Mesenchymal stem cell (in vitro differentiated cells and primary cell): Measurements from ENCODE around the gene FAM174C.

Experiments used
- DNase-seq: peaks from one replicate; pipeline ENCODE4 v3.0.0-alpha.2; 2013
- H2AFZ ChIP-seq: one replicate; pipeline ENCODE4 v1.6.1; 2013; ENCODE audit warnings: low read depth, mild to moderate bottlenecking, control low read depth, inconsistent platforms, low read length, moderate library complexity
- H2AK5ac ChIP-seq: 2 replicates; pipeline ENCODE4 v1.6.1; 2013; ENCODE audit warnings: low read length, moderate library complexity, mild to moderate bottlenecking, inconsistent platforms; ENCODE audit not compliant: severe bottlenecking
- H2BK120ac ChIP-seq: one replicate; pipeline ENCODE4 v1.6.1; 2013; ENCODE audit warnings: low read depth, mild to moderate bottlenecking, inconsistent platforms, low read length, moderate library complexity
- H2BK12ac ChIP-seq, 2 experiments: one replicate each; pipeline ENCODE4 v1.6.1; 2013; ENCODE audit warnings: inconsistent platforms in 2 of 2, low read length in 2 of 2, mild to moderate bottlenecking in 2 of 2, moderate library complexity in 2 of 2, control low read depth in 1 of 2
- H2BK15ac ChIP-seq: one replicate; pipeline ENCODE4 v1.6.1; 2013; ENCODE audit warnings: mild to moderate bottlenecking, low read depth, inconsistent platforms; ENCODE audit not compliant: poor library complexity, severe bottlenecking
- H2BK5ac ChIP-seq: 2 replicates; pipeline ENCODE4 v1.6.1; 2013; ENCODE audit warnings: low read depth, mild to moderate bottlenecking, low read length, control low read depth, inconsistent platforms; ENCODE audit not compliant: poor library complexity, severe bottlenecking
- H3K14ac ChIP-seq, 2 experiments: one replicate each; pipeline ENCODE4 v1.6.1; 2013; ENCODE audit warnings: inconsistent platforms in 2 of 2, low read length in 2 of 2, control low read depth in 1 of 2, mild to moderate bottlenecking in 1 of 2, moderate library complexity in 1 of 2
- H3K18ac ChIP-seq, 2 experiments: one replicate each; pipeline ENCODE4 v1.6.1; 2013; ENCODE audit warnings: inconsistent platforms in 2 of 2, low read length in 2 of 2, control low read depth in 1 of 2, low read depth in 1 of 2, mild to moderate bottlenecking in 1 of 2
- H3K23ac ChIP-seq, 2 experiments: one replicate each; pipeline ENCODE4 v1.6.1; 2013; ENCODE audit warnings: inconsistent platforms in 2 of 2, low read length in 2 of 2, mild to moderate bottlenecking in 2 of 2, moderate library complexity in 2 of 2, control low read depth in 1 of 2
- H3K27ac ChIP-seq: 2 replicates; pipeline ENCODE4 v1.5.1; 2013; ENCODE audit warnings: mild to moderate bottlenecking, moderate library complexity, low read length, control low read depth, inconsistent platforms; ENCODE audit not compliant: poor library complexity, severe bottlenecking
- H3K27me3 ChIP-seq, 2 experiments: 2 replicates each; pipeline versions ENCODE4 v1.6.1 to v1.7.0; 2013; ENCODE audit warnings: low read length in 2 of 2, mild to moderate bottlenecking in 2 of 2, moderate library complexity in 2 of 2, control low read depth in 1 of 2, inconsistent platforms in 1 of 2; ENCODE audit not compliant: control insufficient read depth in 1 of 2, insufficient read depth in 1 of 2
- H3K36me3 ChIP-seq, 2 experiments: 2 replicates each; pipeline versions ENCODE4 v1.6.1 to v1.7.0; 2013; ENCODE audit warnings: low read length in 2 of 2, control low read depth in 1 of 2, inconsistent platforms in 1 of 2, low read depth in 1 of 2, mild to moderate bottlenecking in 1 of 2; ENCODE audit not compliant: insufficient read depth in 2 of 2, control insufficient read depth in 1 of 2
- H3K4ac ChIP-seq, 2 experiments: one replicate each; pipeline ENCODE4 v1.6.1; 2013; ENCODE audit warnings: inconsistent platforms in 2 of 2, low read length in 2 of 2, mild to moderate bottlenecking in 2 of 2, moderate library complexity in 2 of 2, control low read depth in 1 of 2, low read depth in 1 of 2
- H3K4me1 ChIP-seq: 2 replicates; pipeline ENCODE4 v1.6.1; 2013; ENCODE audit warnings: low read depth, low read length, control low read depth; ENCODE audit not compliant: control insufficient read depth, insufficient read depth
- H3K4me2 ChIP-seq: 2 replicates; pipeline ENCODE4 v1.6.1; 2013; ENCODE audit warnings: low read length, mild to moderate bottlenecking, inconsistent platforms; ENCODE audit not compliant: poor library complexity, severe bottlenecking
- H3K4me3 ChIP-seq, 2 experiments: 2 replicates each; pipeline versions ENCODE4 v1.5.1 to v1.7.0; 2013; ENCODE audit warnings: low read length in 2 of 2, mild to moderate bottlenecking in 2 of 2, control low read depth in 1 of 2, low read depth in 1 of 2; ENCODE audit not compliant: insufficient read depth in 1 of 2
- H3K79me1 ChIP-seq: replicated peaks from 2 replicates; pipeline ENCODE4 v1.6.1; 2013; ENCODE audit warnings: mild to moderate bottlenecking, control low read depth, low read length, inconsistent platforms; ENCODE audit not compliant: poor library complexity, severe bottlenecking
- H3K9ac ChIP-seq: 2 replicates; pipeline ENCODE4 v1.7.0; 2013; ENCODE audit warnings: mild to moderate bottlenecking, low read length, moderate library complexity
- H3K9me3 ChIP-seq: 2 replicates; pipeline ENCODE4 v1.7.0; 2013; ENCODE audit warnings: mild to moderate bottlenecking, low read length; ENCODE audit not compliant: control insufficient read depth
- H4K8ac ChIP-seq: one replicate; pipeline ENCODE4 v1.6.1; 2013; ENCODE audit warnings: inconsistent platforms, mild to moderate bottlenecking, low read length, moderate library complexity
- H4K91ac ChIP-seq: one replicate; pipeline ENCODE4 v1.6.1; 2013; ENCODE audit warnings: mild to moderate bottlenecking, low read length, inconsistent platforms
- WGBS: methylation state at CpG from one replicate; pipeline ENCODE4 v1.1.7; 2013; ENCODE audit warnings: mixed read lengths; 5-methylcytosine and 5-hydroxymethylcytosine counted together

Gene FAM174C

DNA sequence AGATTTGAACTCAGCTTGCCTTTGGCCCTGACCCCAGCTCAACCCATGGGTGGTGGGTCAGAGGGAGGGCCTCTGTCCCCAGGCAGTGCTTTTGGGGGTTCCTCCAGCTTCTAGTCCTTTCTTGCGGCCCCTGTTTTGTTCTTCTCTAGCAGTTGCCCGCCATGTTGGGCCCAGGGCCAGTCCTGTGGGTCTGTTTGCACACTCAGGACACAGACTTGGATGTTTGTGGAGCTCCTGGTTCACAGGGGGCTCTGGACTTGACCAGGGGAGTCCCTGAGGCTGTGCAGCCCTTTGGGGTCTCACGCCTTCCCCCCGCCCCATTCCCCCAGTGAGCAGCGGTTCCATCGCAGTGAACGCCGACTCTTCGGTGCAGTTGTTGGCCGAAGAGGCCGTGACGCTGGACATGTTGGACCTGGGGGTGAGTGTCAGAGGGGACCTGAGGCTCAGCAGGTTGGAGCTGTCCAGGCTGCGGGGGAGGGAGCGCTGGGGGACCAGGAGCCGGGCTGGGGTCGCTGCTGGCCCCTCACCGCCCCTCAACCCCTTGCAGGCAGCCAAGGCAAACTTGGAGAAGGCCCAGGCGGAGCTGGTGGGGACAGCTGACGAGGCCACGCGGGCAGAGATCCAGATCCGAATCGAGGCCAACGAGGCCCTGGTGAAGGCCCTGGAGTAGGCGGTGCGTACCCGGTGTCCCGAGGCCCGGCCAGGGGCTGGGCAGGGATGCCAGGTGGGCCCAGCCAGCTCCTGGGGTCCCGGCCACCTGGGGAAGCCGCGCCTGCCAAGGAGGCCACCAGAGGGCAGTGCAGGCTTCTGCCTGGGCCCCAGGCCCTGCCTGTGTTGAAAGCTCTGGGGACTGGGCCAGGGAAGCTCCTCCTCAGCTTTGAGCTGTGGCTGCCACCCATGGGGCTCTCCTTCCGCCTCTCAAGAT is 31.3 kb upstream of the FAM174C start:
- WGBS: 64% methylated on average over 33 of the region's 33 CpGs
- peak overlapping the region in 1 of 2 experiments; percentile 56 for H3K14ac ChIP-seq
- H3K4ac ChIP-seq: peak overlapping the region in 1 of 2 experiments; percentile 65
- no peaks in the 10 kb centered on the region for H3K27me3 ChIP-seq
- H3K4me3 ChIP-seq: peak overlapping the region in 1 of 2 experiments; percentile 68
- H3K9ac ChIP-seq: peak overlapping the region; percentile 68
- peak overlapping the region in 1 of 2 experiments; percentile 8 for H2BK12ac ChIP-seq
- peak overlapping the region; percentile 63 for H4K8ac ChIP-seq
- H2BK5ac ChIP-seq: no peak overlapping the region
- peak; percentile 83 for DNase-seq
- H3K36me3 ChIP-seq: peaks cover 5 to 29% of the 10 kb centered on the region in 2 experiments
- no peaks in the 10 kb centered on the region for H3K9me3 ChIP-seq
- H3K27ac ChIP-seq: peak overlapping the region; percentile 62
- H2AFZ ChIP-seq: no peak overlapping the region
- H4K91ac ChIP-seq: peak overlapping the region; percentile 77
- H2BK120ac ChIP-seq: no peak overlapping the region
- peaks cover 22% of the 10 kb centered on the region for H3K79me1 ChIP-seq
- peak overlapping the region; percentile 44 for H2BK15ac ChIP-seq
- H3K4me2 ChIP-seq: peak overlapping the region; percentile 47
- H3K4me1 ChIP-seq: peaks cover 62% of the 10 kb centered on the region
- H3K23ac ChIP-seq: no peak overlapping the region
- peak overlapping the region; percentile 39 for H2AK5ac ChIP-seq
- H3K18ac ChIP-seq: peak overlapping the region in 1 of 2 experiments; percentile 77

DNA sequence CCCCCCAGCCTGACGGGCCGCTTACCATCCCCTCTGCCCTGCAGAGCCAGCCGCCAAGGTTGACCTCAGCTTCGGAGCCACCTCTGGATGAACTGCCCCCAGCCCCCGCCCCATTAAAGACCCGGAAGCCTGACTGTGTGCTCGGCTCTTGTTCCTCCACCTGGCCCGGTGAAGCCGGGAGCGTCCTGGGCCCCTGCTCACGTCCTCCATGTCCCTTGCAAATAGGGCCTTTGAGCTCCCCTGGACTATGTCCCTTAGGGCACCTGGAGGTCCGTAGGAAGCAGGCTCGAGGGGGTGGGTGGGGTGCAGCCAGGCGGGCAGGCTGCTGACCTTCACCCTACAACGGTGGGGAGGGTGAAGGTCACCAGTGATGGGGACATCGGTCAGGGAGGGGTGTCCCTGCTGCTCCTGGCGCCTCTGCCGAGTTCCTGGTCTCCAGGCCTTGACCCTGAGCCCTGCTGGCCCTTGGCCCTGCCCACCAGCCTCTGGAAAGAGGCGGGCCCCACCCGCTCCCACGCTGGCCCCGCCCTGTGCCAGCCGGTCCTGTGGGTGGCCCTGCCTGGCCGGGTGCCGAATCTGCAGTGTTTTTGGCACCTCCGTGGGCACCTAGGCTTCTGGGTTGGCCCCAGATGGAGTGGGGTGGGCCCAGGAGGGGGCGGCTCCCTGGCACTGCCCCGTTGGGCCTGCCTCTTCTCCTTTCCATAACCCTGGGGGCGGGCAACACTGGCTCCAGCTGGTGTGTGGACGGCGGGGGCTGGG is 30.5 kb upstream of the FAM174C start:
- H3K4me1 ChIP-seq: peaks cover 57% of the 10 kb centered on the region
- peak overlapping the region; percentile 77 for H4K91ac ChIP-seq
- H3K27ac ChIP-seq: peak overlapping the region; percentile 62
- peak overlapping the region in 1 of 2 experiments; percentile 31 for H3K23ac ChIP-seq
- H2AFZ ChIP-seq: no peak overlapping the region
- peak overlapping the region; percentile 15 to 85 for H3K4ac ChIP-seq
- peak overlapping the region; percentile 47 for H3K4me2 ChIP-seq
- peaks cover 5 to 31% of the 10 kb centered on the region in 2 experiments for H3K36me3 ChIP-seq
- DNase-seq: no peak
- H2BK5ac ChIP-seq: peak overlapping the region; percentile 59
- peak overlapping the region; percentile 63 for H4K8ac ChIP-seq
- H3K14ac ChIP-seq: peak overlapping the region in 1 of 2 experiments; percentile 88
- H2BK15ac ChIP-seq: peak overlapping the region; percentile 77
- H3K9ac ChIP-seq: peak overlapping the region; percentile 68
- H3K18ac ChIP-seq: peak overlapping the region; percentile 52 to 77
- peak overlapping the region; percentile 14 to 68 for H3K4me3 ChIP-seq
- H3K27me3 ChIP-seq: no peaks in the 10 kb centered on the region
- whole genome bisulfite sequencing: 67% methylated on average over 31 of the region's 31 CpGs
- no peaks in the 10 kb centered on the region for H3K9me3 ChIP-seq
- H2AK5ac ChIP-seq: peak overlapping the region; percentile 84
- peaks cover 22% of the 10 kb centered on the region for H3K79me1 ChIP-seq
- H2BK120ac ChIP-seq: peak overlapping the region; percentile 66
- H2BK12ac ChIP-seq: peak overlapping the region in 1 of 2 experiments; percentile 83

DNA sequence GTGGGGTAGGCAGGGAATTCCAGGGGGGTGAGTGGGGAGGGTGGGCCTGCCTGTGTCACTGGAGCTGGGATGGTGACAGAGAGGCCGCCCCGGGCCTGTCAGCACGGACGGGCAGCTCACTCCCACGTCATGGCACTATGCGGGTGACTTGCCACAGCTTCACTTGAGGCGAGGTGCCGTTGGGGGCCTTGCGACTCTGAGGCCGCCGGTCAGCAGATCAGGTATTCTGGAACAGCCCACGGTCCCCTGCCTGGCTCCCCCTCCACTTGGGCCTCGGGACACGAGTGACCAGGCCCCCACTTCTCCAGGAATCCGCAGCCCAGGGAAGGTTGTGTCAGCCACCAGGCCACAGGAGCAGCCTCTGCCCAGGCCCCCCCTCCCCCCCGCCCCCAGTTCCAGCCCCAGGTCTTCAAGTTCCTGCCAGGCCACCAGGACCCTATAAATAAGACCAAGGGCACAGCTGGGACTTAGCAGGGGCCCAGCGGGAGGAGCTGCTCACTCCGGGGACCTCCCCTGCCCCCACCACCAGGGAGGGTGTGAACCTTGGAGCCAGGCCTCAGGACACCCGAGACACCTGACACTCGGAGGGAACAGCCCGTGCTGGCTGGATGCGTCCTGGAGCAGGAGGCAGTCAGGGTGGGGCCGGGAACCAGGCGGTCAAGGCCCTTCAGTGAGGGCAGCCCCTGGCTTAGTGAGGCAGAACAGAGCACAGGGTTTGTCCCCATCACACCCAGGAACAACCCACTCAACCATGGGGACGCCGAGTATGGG is 29.7 kb upstream of the FAM174C start:
- Histone ChIP-seq H3K4me3 (no peak overlapping the region), H3K4ac (peak overlapping the region; percentile 29 to 85)

More for the DNA sequence above, 29.7 kb upstream of the FAM174C start:
- H2AFZ ChIP-seq: no peak overlapping the region
- peaks cover 5 to 39% of the 10 kb centered on the region in 2 experiments for H3K36me3 ChIP-seq
- H3K27ac ChIP-seq: no peak overlapping the region
- no peak for DNase-seq
- no peak overlapping the region for H2BK120ac ChIP-seq
- peak overlapping the region; percentile 0 to 84 for H2BK12ac ChIP-seq
- peak overlapping the region in 1 of 2 experiments; percentile 31 for H3K23ac ChIP-seq
- H3K9ac ChIP-seq: peak overlapping the region; percentile 68
- no peak overlapping the region for H3K4me2 ChIP-seq
- no peaks in the 10 kb centered on the region for H3K9me3 ChIP-seq
- WGBS: 76% methylated on average over 25 of the region's 26 CpGs
- H3K79me1 ChIP-seq: peaks cover 22% of the 10 kb centered on the region
- H4K91ac ChIP-seq: peak overlapping the region; percentile 77
- peak overlapping the region; percentile 64 for H2AK5ac ChIP-seq
- H3K14ac ChIP-seq: peak overlapping the region in 1 of 2 experiments; percentile 28
- no peaks in the 10 kb centered on the region for H3K27me3 ChIP-seq
- peak overlapping the region in 1 of 2 experiments; percentile 77 for H3K18ac ChIP-seq
- H2BK5ac ChIP-seq: no peak overlapping the region
- peaks cover 55% of the 10 kb centered on the region for H3K4me1 ChIP-seq
- peak overlapping the region; percentile 77 for H2BK15ac ChIP-seq
- H4K8ac ChIP-seq: peak overlapping the region; percentile 27
